Activated T-helper 9 cell treated with anti-CD3 and anti-CD28 coated beads, Interleukin-2, amount 50 U/mL, for 16 hours (primary cell): ENCODE results near the gene ABCC5.

Experiments
- DNase-seq: peaks from one replicate; pipeline ENCODE4 v3.0.0-alpha.2; 2020; ENCODE audit warnings: low read depth

ABCC5 gene

GRCh38 chr3:183922421-183922820, 95.3 kb downstream of the ABCC5 start:
- no peak for DNase-seq

GRCh38 chr3:183921096-183921495, 96.6 kb downstream of the ABCC5 start:
- DNase-seq = no peak

GRCh38 chr3:183920416-183920815, 97.3 kb downstream of the ABCC5 start:
- no peak for DNase-seq

- no peak for DNase-seq
Measured at GRCh38 chr3:183918178-183918577, 99.5 kb downstream of the ABCC5 start.

GRCh38 chr3:183917776-183918175, 99.9 kb downstream of the ABCC5 start:
- no peak for DNase-seq

GRCh38 chr3:183914856-183915255, 102.8 kb downstream of the ABCC5 start:
- DNase-seq = no peak

- DNase-seq = no peak
Measured at GRCh38 chr3:183913580-183913920, 104.1 kb downstream of the ABCC5 start.

GRCh38 chr3:183912895-183913579, 104.6 kb downstream of the ABCC5 start:
- no peak for DNase-seq

- DNase-seq = no peak
Measured at GRCh38 chr3:183911763-183912506, 105.7 kb downstream of the ABCC5 start.

GRCh38 chr3:183911087-183911486, 106.6 kb downstream of the ABCC5 start:
- DNase-seq = no peak

GRCh38 chr3:183909030-183909600, 108.6 kb downstream of the ABCC5 start:
- no peak for DNase-seq

- DNase-seq = no peak
Measured at GRCh38 chr3:183907911-183908331, 109.8 kb downstream of the ABCC5 start.

GRCh38 chr3:183907176-183907575, 110.5 kb downstream of the ABCC5 start:
- DNase-seq = no peak

- DNase-seq = no peak
Measured at GRCh38 chr3:183906234-183906921, 111.3 kb downstream of the ABCC5 start.

GRCh38 chr3:183904833-183905780, 112.6 kb downstream of the ABCC5 start:
- no peak for DNase-seq

GRCh38 chr3:183898028-183898431, 119.7 kb downstream of the ABCC5 start:
- no peak for DNase-seq

GRCh38 chr3:183897606-183898005, 120.1 kb downstream of the ABCC5 start:
- DNase-seq = no peak

GRCh38 chr3:183896610-183897009, 121.1 kb downstream of the ABCC5 start:
- no peak for DNase-seq

GRCh38 chr3:183896184-183896583, 121.5 kb downstream of the ABCC5 start:
- DNase-seq = no peak

- no peak for DNase-seq
Measured at GRCh38 chr3:183895774-183896173, 121.9 kb downstream of the ABCC5 start.

- DNase-seq = no peak
Measured at GRCh38 chr3:183895296-183895695, 122.4 kb downstream of the ABCC5 start.
